HepG2 (cell line): Measurements from ENCODE around the gene PTGDR.

Source experiments
- ATF2 ChIP-seq: sonication (generic); formaldehyde crosslinking; IDR thresholded peaks from 2 replicates; pipeline ENCODE4 v1.4.0; 2020; ENCODE audit warnings: missing genetic modification reagents
- HCFC1 ChIP-seq: fragments of 150-350 bp; IDR thresholded peaks from 2 replicates; pipeline ENCODE4 v1.6.1; 2014; ENCODE audit warnings: low read depth, low read length
- MEIS1 ChIP-seq: sonication (generic); formaldehyde crosslinking; IDR thresholded peaks from 2 replicates; pipeline ENCODE4 v1.9.0; 2021; ENCODE audit warnings: mild to moderate bottlenecking, missing genetic modification reagents, moderate library complexity, borderline replicate concordance
- PAXIP1 ChIP-seq: sonication (generic); formaldehyde crosslinking; conservative IDR thresholded peaks from 2 replicates; pipeline ENCODE4 v1.4.0; 2020; ENCODE audit warnings: mild to moderate bottlenecking, missing genetic modification reagents, moderate library complexity
- SIN3B ChIP-seq: fragments of 150-350 bp; IDR thresholded peaks from 2 replicates; pipeline ENCODE4 v1.6.1; 2014; ENCODE audit warnings: low read length

GRCh38 chr14:52313903-52314594 is 46.6 kb downstream of the PTGDR start, which contains the start of gene PTGER2:
- no peak for TF ChIP-seq HCFC1
- TF ChIP-seq PAXIP1 (CRISPR knock-in tag), result no peak
- no peak for TF ChIP-seq ATF2 (CRISPR knock-in tag)
- no peak for TF ChIP-seq MEIS1
- no peak for TF ChIP-seq SIN3B
